ENCODE results near the gene RAI2. TPM values are rescaled to one million over a fixed set of nuclear protein-coding genes. Genes with fewer than 3 reads are reported as not detected.

Gene RAI2
- total RNA-seq, 4 donors from 2014 or later, result 24.4 to 35.3 (median 29.5) TPM

- Histone ChIP-seq H3K4me3 (no peak overlapping the region), H3K36me3 (no peaks in the 10 kb centered on the region), H3K9me3 (no peaks in the 10 kb centered on the region), H3K27me3 (no peaks in the 10 kb centered on the region), H3K27ac (replicated peaks in 1 of 4) (no peak overlapping the region), H3K4me1 (no peaks in the 10 kb centered on the region)
- DNase-seq (ENCODE audit: extremely low spot score), result no peak
- no peak for TF ChIP-seq POLR2AphosphoS5 (IDR thresholded peaks at IDR 0.05)
- TF ChIP-seq POLR2A (IDR thresholded peaks at IDR 0.05; ENCODE audit: low read depth), result no peak
- TF ChIP-seq EP300 (IDR thresholded peaks at IDR 0.05), result no peak
- TF ChIP-seq, protein P1, sequence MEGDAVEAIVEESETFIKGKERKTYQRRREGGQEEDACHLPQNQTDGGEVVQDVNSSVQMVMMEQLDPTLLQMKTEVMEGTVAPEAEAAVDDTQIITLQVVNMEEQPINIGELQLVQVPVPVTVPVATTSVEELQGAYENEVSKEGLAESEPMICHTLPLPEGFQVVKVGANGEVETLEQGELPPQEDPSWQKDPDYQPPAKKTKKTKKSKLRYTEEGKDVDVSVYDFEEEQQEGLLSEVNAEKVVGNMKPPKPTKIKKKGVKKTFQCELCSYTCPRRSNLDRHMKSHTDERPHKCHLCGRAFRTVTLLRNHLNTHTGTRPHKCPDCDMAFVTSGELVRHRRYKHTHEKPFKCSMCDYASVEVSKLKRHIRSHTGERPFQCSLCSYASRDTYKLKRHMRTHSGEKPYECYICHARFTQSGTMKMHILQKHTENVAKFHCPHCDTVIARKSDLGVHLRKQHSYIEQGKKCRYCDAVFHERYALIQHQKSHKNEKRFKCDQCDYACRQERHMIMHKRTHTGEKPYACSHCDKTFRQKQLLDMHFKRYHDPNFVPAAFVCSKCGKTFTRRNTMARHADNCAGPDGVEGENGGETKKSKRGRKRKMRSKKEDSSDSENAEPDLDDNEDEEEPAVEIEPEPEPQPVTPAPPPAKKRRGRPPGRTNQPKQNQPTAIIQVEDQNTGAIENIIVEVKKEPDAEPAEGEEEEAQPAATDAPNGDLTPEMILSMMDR (IDR thresholded peaks at IDR 0.05), result no peak
- intact Hi-C loops (cut with DNase I), result no loop called here
- WGBS, result 65% methylated on average over 2 of the region's 2 CpGs
Measured at GRCh38 chrX:17778997-17779396, 82.1 kb downstream of the RAI2 start.

GRCh38 chrX:17774053-17774452 is 87.0 kb downstream of the RAI2 start:
- Histone ChIP-seq H3K4me3 (no peak overlapping the region), H3K4me1 (no peaks in the 10 kb centered on the region), H3K9me3 (no peaks in the 10 kb centered on the region), H3K27ac (replicated peaks in 1 of 4) (no peak overlapping the region), H3K27me3 (no peaks in the 10 kb centered on the region), H3K36me3 (no peaks in the 10 kb centered on the region)
- peak; percentile 21 for DNase-seq (ENCODE audit: extremely low spot score)
- intact Hi-C loops (cut with DNase I), result no loop called here
- TF ChIP-seq POLR2A (IDR thresholded peaks at IDR 0.05; ENCODE audit: low read depth), result no peak
- no peak for TF ChIP-seq POLR2AphosphoS5 (IDR thresholded peaks at IDR 0.05)
- TF ChIP-seq, protein P1 (IDR thresholded peaks at IDR 0.05), result no peak
- TF ChIP-seq EP300 (IDR thresholded peaks at IDR 0.05), result no peak
- 68% methylated on average over 1 of the region's 1 CpG for WGBS

- no peak for TF ChIP-seq EP300 (IDR thresholded peaks at IDR 0.05)
- TF ChIP-seq POLR2A (IDR thresholded peaks at IDR 0.05; ENCODE audit: low read depth), result no peak
- Histone ChIP-seq H3K36me3 (no peaks in the 10 kb centered on the region), H3K4me3 (no peak overlapping the region), H3K4me1 (no peaks in the 10 kb centered on the region), H3K9me3 (no peaks in the 10 kb centered on the region), H3K27me3 (peaks cover 0 to 2% (median 0%) of the 10 kb centered on the region in 4 donors), H3K27ac (replicated peaks in 1 of 4) (no peak overlapping the region)
- intact Hi-C loops (cut with DNase I), result no loop called here
- WGBS, result 67% methylated on average over 8 of the region's 8 CpGs
- DNase-seq (ENCODE audit: extremely low spot score), result no peak
Measured at GRCh38 chrX:17773221-17773876, 87.7 kb downstream of the RAI2 start.

DNA sequence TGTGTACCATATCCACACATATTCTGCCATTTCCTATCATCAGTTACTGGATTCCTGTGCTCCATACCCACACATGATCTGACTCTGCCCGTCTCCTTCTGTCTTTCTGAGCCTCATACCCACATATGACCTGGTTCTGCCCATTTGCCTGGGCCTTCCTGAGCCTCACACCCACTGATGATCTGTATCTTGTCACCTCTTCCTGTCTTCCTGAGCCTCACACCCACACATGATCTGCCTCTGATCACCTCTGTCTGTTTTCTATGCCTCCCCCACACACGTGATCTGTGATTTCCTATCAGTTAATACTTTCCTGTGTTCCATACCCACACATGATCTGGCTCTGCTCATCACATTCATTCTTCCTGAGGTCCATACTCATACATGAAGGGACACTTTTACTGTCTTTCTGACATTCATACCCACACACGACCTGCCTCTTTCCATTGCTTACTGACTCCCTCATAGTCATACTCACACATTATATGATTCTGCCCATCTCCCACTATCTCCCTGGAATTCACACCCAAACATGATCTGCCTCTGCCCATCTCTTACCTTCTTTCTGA is 91.3 kb downstream of the RAI2 start:
- H3K9me3 ChIP-seq, result no peaks in the 10 kb centered on the region
- DNase-seq (ENCODE audit: extremely low spot score), result no peak
- H3K36me3 ChIP-seq, result no peaks in the 10 kb centered on the region
- H3K4me3 ChIP-seq, result no peak overlapping the region
- no peaks in the 10 kb centered on the region for H3K4me1 ChIP-seq
- H3K27me3 ChIP-seq, result peaks cover 0 to 6% (median 0%) of the 10 kb centered on the region in 4 donors
- no peak overlapping the region for H3K27ac ChIP-seq (replicated peaks in 1 of 4)
- intact Hi-C loops (cut with DNase I), result no loop called here
- 57% methylated on average over 3 of the region's 3 CpGs for WGBS
- TF ChIP-seq POLR2A (IDR thresholded peaks at IDR 0.05; ENCODE audit: low read depth) (no peak), EP300 (IDR thresholded peaks at IDR 0.05) (no peak), POLR2AphosphoS5 (IDR thresholded peaks at IDR 0.05) (no peak)
- TF ChIP-seq, protein P1 (IDR thresholded peaks at IDR 0.05), result no peak

DNA sequence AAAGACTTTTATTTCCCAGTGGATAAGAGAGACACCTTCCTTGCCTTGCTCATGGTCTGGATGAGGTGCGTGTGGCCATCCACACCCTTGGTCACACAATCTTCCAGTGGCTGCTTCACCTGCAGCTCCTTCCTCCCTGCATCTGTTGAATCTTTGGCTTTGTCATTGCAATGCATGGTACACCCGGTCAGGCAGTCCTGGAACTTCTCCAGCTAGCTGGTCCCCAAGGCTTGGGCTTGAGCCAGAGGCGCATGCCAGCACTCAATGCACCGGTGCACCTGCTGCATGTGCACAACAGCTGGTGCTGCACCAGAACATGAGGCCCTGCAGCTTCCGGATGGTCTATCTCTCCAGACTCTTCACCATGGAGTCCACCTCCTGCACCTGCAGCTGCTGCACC is 92.1 kb downstream of the RAI2 start:
- Histone ChIP-seq H3K9me3 (no peaks in the 10 kb centered on the region), H3K27ac (replicated peaks in 1 of 4) (no peak overlapping the region), H3K4me1 (no peaks in the 10 kb centered on the region), H3K4me3 (no peak overlapping the region), H3K27me3 (peaks cover 0 to 6% (median 0%) of the 10 kb centered on the region in 4 donors), H3K36me3 (no peaks in the 10 kb centered on the region)
- TF ChIP-seq POLR2AphosphoS5 (IDR thresholded peaks at IDR 0.05) (no peak), EP300 (IDR thresholded peaks at IDR 0.05) (no peak), POLR2A (IDR thresholded peaks at IDR 0.05; ENCODE audit: low read depth) (no peak)
- TF ChIP-seq, protein P1 (IDR thresholded peaks at IDR 0.05), result no peak
- DNase-seq (ENCODE audit: extremely low spot score), result no peak
- intact Hi-C loops (cut with DNase I), result no loop called here
- 70% methylated on average over 5 of the region's 5 CpGs for WGBS
